BJ (cell line): ENCODE results near the gene ADAM29. TPM values are rescaled to one million over a fixed set of nuclear protein-coding genes. Genes with fewer than 3 reads are reported as not detected.

Experiments
- CTCF ChIA-PET: fragments of 350-600 bp; formaldehyde crosslinking; extraction: SDS; loops from one replicate; lab custom pipeline; 2021; ENCODE audit warnings: antibody characterized with exemption, inconsistent platforms; lab: Yijun Ruan, JAX
- POLR2A ChIA-PET: fragments of 300-600 bp; sonication (Branson Sonifier 250); formaldehyde crosslinking; extraction: SDS; loops from one replicate; lab custom pipeline; 2021; ENCODE audit warnings: antibody characterized with exemption; lab: Charles Lee
- DNase-seq: peaks from one replicate; pipeline ENCODE4 v3.0.0-alpha.2; 2011; ENCODE audit warnings: low read depth
- H3K27me3 ChIP-seq: 2 replicates; pipeline ENCODE4 v1.6.0; 2011; ENCODE audit warnings: low read length; ENCODE audit not compliant: control insufficient read depth, insufficient read depth
- H3K36me3 ChIP-seq: 2 replicates; pipeline ENCODE4 v1.5.1; 2011; ENCODE audit warnings: low read length; ENCODE audit not compliant: control insufficient read depth, insufficient read depth
- H3K4me3 ChIP-seq: 2 replicates; pipeline ENCODE4 v1.5.1; 2011; ENCODE audit warnings: low read depth, mild to moderate bottlenecking, control low read depth, low read length
- CTCF ChIP-seq: IDR thresholded peaks from 2 replicates; pipeline ENCODE4 v1.5.1; 2011; ENCODE audit warnings: low read depth, mild to moderate bottlenecking, control low read depth, inconsistent platforms, low read length, moderate library complexity; ENCODE audit not compliant: insufficient read depth
- polyA plus RNA-seq: library from polyadenylated mRNA; depleted of rRNA; stranded (reverse); fragments of >200 nt; gene quantifications from 2 replicates; pipeline ENCODE4 v1.2.3, GENCODE V29; 2011

The ADAM29 gene
- polyA plus RNA-seq, 1 experiment: not detected

- no peaks in the 10 kb centered on the region for H3K36me3 ChIP-seq
- TF ChIP-seq CTCF: no peak
- POLR2A ChIA-PET: no interaction called here
Measured at GRCh38 chr4:174940002-174940401, 21.8 kb downstream of the ADAM29 start.

GRCh38 chr4:174946246-174946645 lies 28.1 kb downstream of the ADAM29 start:
- H3K4me3 ChIP-seq: no peak overlapping the region
- H3K27me3 ChIP-seq: no peaks in the 10 kb centered on the region
- TF ChIP-seq CTCF: no peak
- no peak for DNase-seq
- H3K36me3 ChIP-seq: no peaks in the 10 kb centered on the region
- POLR2A ChIA-PET: no interaction called here
- CTCF ChIA-PET: no interaction called here

More at GRCh38 chr4:174940002-174940401, 21.8 kb downstream of the ADAM29 start:
- Histone ChIP-seq H3K4me3 (no peak overlapping the region), H3K27me3 (no peaks in the 10 kb centered on the region)
- no peak for DNase-seq
- CTCF ChIA-PET: no interaction called here

- ChIA-PET POLR2A (no interaction called here), CTCF (no interaction called here)
- DNase-seq: no peak
- Histone ChIP-seq H3K27me3 (no peaks in the 10 kb centered on the region), H3K36me3 (no peaks in the 10 kb centered on the region), H3K4me3 (no peak overlapping the region)
- TF ChIP-seq CTCF: no peak
Measured at GRCh38 chr4:174948826-174949225, 30.7 kb downstream of the ADAM29 start.

GRCh38 chr4:174972911-174973310 lies 54.8 kb downstream of the ADAM29 start:
- Histone ChIP-seq H3K4me3 (no peak overlapping the region), H3K36me3 (no peaks in the 10 kb centered on the region), H3K27me3 (no peaks in the 10 kb centered on the region)
- CTCF ChIA-PET: no interaction called here
- TF ChIP-seq CTCF: no peak
- POLR2A ChIA-PET: no interaction called here
- no peak for DNase-seq

- no peaks in the 10 kb centered on the region for H3K27me3 ChIP-seq
Measured at GRCh38 chr4:174973336-174973735, 55.2 kb downstream of the ADAM29 start.

More at GRCh38 chr4:174973336-174973735, 55.2 kb downstream of the ADAM29 start:
- POLR2A ChIA-PET: no interaction called here
- H3K36me3 ChIP-seq: no peaks in the 10 kb centered on the region
- H3K4me3 ChIP-seq: no peak overlapping the region
- DNase-seq: no peak
- CTCF ChIA-PET: no interaction called here
- no peak for TF ChIP-seq CTCF
